Measurements from ENCODE around the gene SYT17. TPM values are rescaled to one million over a fixed set of nuclear protein-coding genes. Genes with fewer than 3 reads are reported as not detected.

Gene SYT17
- total RNA-seq: 1.7 and 6.3 TPM in 2 replicates

GRCh38 chr16:19167710-19168370 is at the start of gene SYT17:
TSS of gene SYT17 (plus strand) at chr16:19168240. CDS start at chr16:19168647, 407 bp downstream.

GRCh38 chr16:19285431-19285830 is 117.4 kb downstream of the SYT17 start, which contains the start of gene CLEC19A:
TSS of gene CLEC19A (plus strand) at chr16:19285731. CDS start at chr16:19285852, 121 bp downstream.

Other genes with a start within 250 kb of the SYT17 start
- 74.9 and 94.6 TPM in 2 replicates for gene SMG1, start 241.8 kb upstream of the SYT17 start, total RNA-seq
- 3.4 and 5.3 TPM in 2 replicates for gene TMC7, start 184.3 kb upstream of the SYT17 start, total RNA-seq
- gene COQ7, start 100.6 kb upstream of the SYT17 start, total RNA-seq: 9.0 and 13.5 TPM in 2 replicates
- gene ITPRIPL2, start 54.3 kb upstream of the SYT17 start, total RNA-seq: 27.5 and 37.1 TPM in 2 replicates
- not detected in 2 replicates for gene CLEC19A, start 117.5 kb downstream of the SYT17 start, total RNA-seq
- 0.43 TPM in 1 of 2 replicates, not detected in the other for gene TMC5, start 249.6 kb downstream of the SYT17 start, total RNA-seq

Data from tracheal epithelial cell (primary cell).